Measurements from ENCODE around the gene PROSER2. TPM values are rescaled to one million over a fixed set of nuclear protein-coding genes. Genes with fewer than 3 reads are reported as not detected.

PROSER2 gene
- total RNA-seq, 1 experiment from 2014 or later, result 10.6 TPM

- Histone ChIP-seq H3K27me3 (ENCODE audit: insufficient read depth, low read length) (no peaks in the 10 kb centered on the region), H2AK5ac (ENCODE audit: insufficient read length, low read length) (no peak overlapping the region)
Measured at GRCh38 chr10:11810973-11811372, 12.2 kb upstream of the PROSER2 start.

More at GRCh38 chr10:11810973-11811372, 12.2 kb upstream of the PROSER2 start:
- Histone ChIP-seq H3K4me2 (ENCODE audit: insufficient read depth, insufficient read length, low read length) (no peak overlapping the region), H3K23me2 (ENCODE audit: insufficient read length, low read depth, low read length, poor library complexity, severe bottlenecking) (no peaks in the 10 kb centered on the region), H4K8ac (replicated peaks; ENCODE audit: insufficient read length, low read depth, low read length) (no peak overlapping the region), H3K27ac (ENCODE audit: insufficient read length, low read depth, low read length) (no peak overlapping the region), H3K4me1 (ENCODE audit: insufficient read depth, low read length) (no peaks in the 10 kb centered on the region), H2BK120ac (ENCODE audit: low read depth, low read length, poor library complexity, severe bottlenecking) (no peak overlapping the region), H3K9me3 (ENCODE audit: control insufficient read depth, low read depth, low read length) (no peaks in the 10 kb centered on the region), H3T11ph (ENCODE audit: low read length) (no peak overlapping the region), H4K5ac (ENCODE audit: insufficient read length, low read depth, low read length) (no peak overlapping the region), H4K91ac (ENCODE audit: insufficient read length, low read depth, low read length) (no peak overlapping the region), H3K14ac (ENCODE audit: insufficient read depth, low read length) (no peak overlapping the region), H2BK15ac (ENCODE audit: low read depth, low read length) (no peak overlapping the region), H3K23ac (ENCODE audit: insufficient read length, low read depth, low read length) (no peak overlapping the region), H3K56ac (ENCODE audit: insufficient read length, low read depth, low read length) (no peak overlapping the region), H2BK12ac (ENCODE audit: insufficient read length, low read depth, low read length) (no peak overlapping the region), H2BK5ac (ENCODE audit: insufficient read length, low read length) (no peak overlapping the region), H2AFZ (ENCODE audit: low read length) (no peak overlapping the region), H3K9ac (ENCODE audit: extremely low read depth, insufficient read length, low read length) (no peak overlapping the region), H3K4ac (ENCODE audit: low read depth, low read length) (no peak overlapping the region), H2BK20ac (ENCODE audit: low read depth, low read length, poor library complexity, severe bottlenecking) (no peak overlapping the region), H3K18ac (ENCODE audit: insufficient read length, low read depth, low read length) (no peak overlapping the region), H4K20me1 (ENCODE audit: control insufficient read depth, insufficient read depth, insufficient read length) (no peaks in the 10 kb centered on the region), H3K79me2 (ENCODE audit: insufficient read depth, low read length) (no peaks in the 10 kb centered on the region), H3K79me1 (ENCODE audit: insufficient read depth, low read depth, low read length, poor library complexity, severe bottlenecking) (no peaks in the 10 kb centered on the region)
- Mint-ChIP-seq H3K27me3 (ENCODE audit: low read depth) (peaks cover under 1% of the 10 kb centered on the region), H3K9me3 (no peaks in the 10 kb centered on the region), H3K36me3 (ENCODE audit: insufficient read depth in 1 of 3, low read depth in 3 of 3) (no peaks in the 10 kb centered on the region), H3K4me1 (peaks cover 13 to 21% of the 10 kb centered on the region in 2 experiments), H3K27ac (peak overlapping the region in 1 of 3 experiments; percentile 83; a peak in 1 of 7 replicates), H3K4me3 (no peak overlapping the region)
- DNase-seq, result no peak
- no peak for TF ChIP-seq CTCF (conservative IDR thresholded peaks at IDR 0.05)
- no CpG with 5 or more reads among the region's 6 CpGs for WGBS (ENCODE audit: extremely low coverage, insufficient read length, low lambda C conversion rate)
